Liver (tissue), 9 donors: Measurements from ENCODE around the gene KIAA1217. TPM values are rescaled to one million over a fixed set of nuclear protein-coding genes. Genes with fewer than 3 reads are reported as not detected.

ENCODE experiments used
- DNase-seq: peaks from one replicate; pipeline ENCODE4 v3.0.0-alpha.2; 2017; ENCODE audit warnings: low spot score
- H3K27ac ChIP-seq, 2 donors: one replicate each; pipeline ENCODE4 v1.7.0; 2013; ENCODE audit warnings: inconsistent platforms in 2 of 2, low read length in 2 of 2, control low read depth in 1 of 2, low read depth in 1 of 2, mild to moderate bottlenecking in 1 of 2
- H3K27me3 ChIP-seq, 4 donors: one replicate each; pipeline versions ENCODE4 v1.6.1 to v1.7.0; 2013; ENCODE audit warnings: low read length in 3 of 4, inconsistent platforms in 1 of 4, mild to moderate bottlenecking in 1 of 4, moderate library complexity in 1 of 4; ENCODE audit not compliant: control insufficient read depth in 4 of 4, insufficient read depth in 4 of 4
- H3K36me3 ChIP-seq, 4 donors: one replicate each; pipeline versions ENCODE4 v1.6.1 to v1.7.0; 2013; ENCODE audit warnings: low read length in 3 of 4, mild to moderate bottlenecking in 3 of 4, low read depth in 1 of 4, moderate library complexity in 1 of 4; ENCODE audit not compliant: control insufficient read depth in 4 of 4, insufficient read depth in 3 of 4
- H3K4me1 ChIP-seq, 4 donors: one replicate each; pipeline versions ENCODE4 v1.6.1 to v1.7.0; 2013; ENCODE audit warnings: low read length in 3 of 4, mild to moderate bottlenecking in 3 of 4, moderate library complexity in 1 of 4; ENCODE audit not compliant: control insufficient read depth in 4 of 4, insufficient read depth in 4 of 4
- H3K4me3 ChIP-seq, 3 donors: one replicate each; pipeline versions ENCODE4 v1.6.1 to v1.7.0; 2013; ENCODE audit warnings: low read length in 3 of 3, control low read depth in 1 of 3, low read depth in 1 of 3, mild to moderate bottlenecking in 1 of 3
- H3K9ac ChIP-seq, 2 donors: one replicate each; pipeline ENCODE4 v1.7.0; 2013; ENCODE audit warnings: low read length in 2 of 2, mild to moderate bottlenecking in 2 of 2, moderate library complexity in 2 of 2, control low read depth in 1 of 2, low read depth in 1 of 2
- H3K9me3 ChIP-seq, 4 donors: one replicate each; pipeline versions ENCODE4 v1.6.1 to v1.7.0; 2013; ENCODE audit warnings: low read length in 3 of 4; ENCODE audit not compliant: control insufficient read depth in 4 of 4
- FOXA1 ChIP-seq: IDR thresholded peaks from 2 replicates; pipeline ENCODE4 v1.6.1; 2016; ENCODE audit warnings: antibody characterized with exemption
- FOXA2 ChIP-seq: IDR thresholded peaks from 2 replicates; pipeline ENCODE4 v1.6.1; 2016; ENCODE audit warnings: antibody characterized with exemption
- GABPA ChIP-seq, 2 donors: IDR thresholded peaks in 1 of 2; conservative IDR thresholded peaks in 1 of 2; 2 replicates each; pipeline ENCODE4 v1.6.1; 2016; ENCODE audit warnings: antibody characterized with exemption in 2 of 2, mild to moderate bottlenecking in 1 of 2, moderate library complexity in 1 of 2
- HNF4A ChIP-seq, 2 donors: conservative IDR thresholded peaks; 2 replicates each; pipeline ENCODE4 v1.6.1; 2016; ENCODE audit warnings: antibody characterized with exemption in 2 of 2, mild to moderate bottlenecking in 2 of 2
- HNF4G ChIP-seq: IDR thresholded peaks from 2 replicates; pipeline ENCODE4 v1.6.1; 2016; ENCODE audit warnings: antibody characterized with exemption
- JUND ChIP-seq, 2 donors: IDR thresholded peaks; 2 replicates each; pipeline ENCODE4 v1.6.1; 2016; ENCODE audit warnings: antibody characterized with exemption in 2 of 2
- NR2F2 ChIP-seq: IDR thresholded peaks from 2 replicates; pipeline ENCODE4 v1.6.1; 2016; ENCODE audit warnings: antibody characterized with exemption
- RAD21 ChIP-seq, 2 donors: IDR thresholded peaks; 2 replicates each; pipeline ENCODE4 v1.6.1; 2016; ENCODE audit warnings: antibody characterized with exemption in 2 of 2, mild to moderate bottlenecking in 2 of 2
- RXRA ChIP-seq, 2 donors: IDR thresholded peaks; 2 replicates each; pipeline ENCODE4 v1.6.1; 2017 to 2018; ENCODE audit warnings: antibody characterized with exemption in 2 of 2, mild to moderate bottlenecking in 1 of 2
- SP1 ChIP-seq: IDR thresholded peaks from 2 replicates; pipeline ENCODE4 v1.6.1; 2018; ENCODE audit warnings: antibody characterized with exemption, mild to moderate bottlenecking
- TAF1 ChIP-seq: conservative IDR thresholded peaks from 2 replicates; pipeline ENCODE4 v1.6.1; 2016; ENCODE audit warnings: antibody characterized with exemption, mild to moderate bottlenecking
- YY1 ChIP-seq: IDR thresholded peaks from 2 replicates; pipeline ENCODE4 v1.6.1; 2016; ENCODE audit warnings: antibody characterized with exemption, mild to moderate bottlenecking
- WGBS: extraction: QIAGEN DNeasy Blood & Tissue Kit; methylation state at CpG from one replicate; pipeline ENCODE4 v1.1.7; 2013; 5-methylcytosine and 5-hydroxymethylcytosine counted together
- polyA plus RNA-seq, 2 donors: library from polyadenylated mRNA; stranded (reverse) in 1 of 2; unstranded in 1 of 2; fragments of 200-250 nt in 1 of 2; fragments of >200 nt in 1 of 2; fragmentation: Nextera tagmentation in 1 of 2; extraction: Ambion mirVana in 1 of 2; gene quantifications; one replicate each; pipeline versions ENCODE4 v1.2.1 to v1.2.3, GENCODE V29; 2013 to 2015
- total RNA-seq, 2 donors: library from RNA; depleted of rRNA; stranded (reverse); fragments of >200 nt; gene quantifications; one replicate each; pipeline ENCODE4 v1.2.3, GENCODE V29; 2014
- TF ChIP-seq, protein P1 (sequence below): IDR thresholded peaks from 2 replicates; pipeline ENCODE4 v1.6.1; 2016; ENCODE audit warnings: antibody characterized with exemption
- TF ChIP-seq, protein P2 (sequence below): IDR thresholded peaks from 2 replicates; pipeline ENCODE4 v1.6.1; 2016; ENCODE audit warnings: antibody characterized with exemption, mild to moderate bottlenecking
- TF ChIP-seq, protein P3 (sequence below): IDR thresholded peaks from 2 replicates; pipeline ENCODE4 v1.6.1; 2016; ENCODE audit warnings: antibody characterized with exemption
- TF ChIP-seq, protein P4 (sequence below): fragments of 150-350 bp; IDR thresholded peaks from 2 replicates; pipeline ENCODE4 v1.5.1; 2017; ENCODE audit warnings: improper control_type of control experiment, low read depth, low read length; ENCODE audit not compliant: missing input control
- donor health status: healthy.
- donor health status: healthy.
- donor health status: healthy.
- donor health status: healthy.
- donor health status: healthy.

KIAA1217 gene
- total and polyA plus RNA-seq, 4 donors: 4.5 to 12.8 (median 6.8) TPM

DNA sequence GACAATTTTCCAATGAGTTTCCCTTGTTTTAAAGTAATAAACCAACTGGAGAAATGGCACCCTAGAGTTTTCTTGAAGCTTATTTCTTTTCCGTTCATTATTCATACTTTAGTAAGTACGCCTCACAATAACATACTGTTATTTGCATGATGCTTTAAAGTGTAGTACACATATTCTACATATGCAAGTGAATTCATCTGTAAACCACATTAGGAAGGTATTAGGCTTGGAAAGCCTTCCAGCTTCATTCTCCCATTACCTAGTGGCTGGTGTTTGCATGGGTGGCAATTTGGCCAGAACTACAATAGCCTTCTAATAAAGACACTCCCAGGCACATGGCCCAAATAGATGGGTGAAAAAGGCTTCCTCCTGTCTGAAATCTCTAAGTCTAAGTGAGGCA is 45.5 kb upstream of the KIAA1217 start:
- peaks cover 0 to 2% (median 0%) of the 10 kb centered on the region in 4 donors for H3K9me3 ChIP-seq
- 84% methylated on average over 2 of the region's 2 CpGs for WGBS
- no peaks in the 10 kb centered on the region for H3K36me3 ChIP-seq
- H3K4me3 ChIP-seq: no peak overlapping the region
- no peaks in the 10 kb centered on the region for H3K4me1 ChIP-seq
- H3K9ac ChIP-seq: no peak overlapping the region
- H3K27ac ChIP-seq: no peak overlapping the region
- H3K27me3 ChIP-seq: no peaks in the 10 kb centered on the region
- no peak for TF ChIP-seq NR2F2
- no peak for TF ChIP-seq FOXA1
- TF ChIP-seq, protein P1, sequence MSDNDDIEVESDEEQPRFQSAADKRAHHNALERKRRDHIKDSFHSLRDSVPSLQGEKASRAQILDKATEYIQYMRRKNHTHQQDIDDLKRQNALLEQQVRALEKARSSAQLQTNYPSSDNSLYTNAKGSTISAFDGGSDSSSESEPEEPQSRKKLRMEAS: no peak
- TF ChIP-seq RXRA (IDR thresholded peaks at IDR 0.05): no peak
- no peak for TF ChIP-seq HNF4A (conservative IDR thresholded peaks at IDR 0.05)
- no peak for TF ChIP-seq RAD21 (IDR thresholded peaks at IDR 0.05)
- TF ChIP-seq YY1: no peak
- TF ChIP-seq, protein P2, sequence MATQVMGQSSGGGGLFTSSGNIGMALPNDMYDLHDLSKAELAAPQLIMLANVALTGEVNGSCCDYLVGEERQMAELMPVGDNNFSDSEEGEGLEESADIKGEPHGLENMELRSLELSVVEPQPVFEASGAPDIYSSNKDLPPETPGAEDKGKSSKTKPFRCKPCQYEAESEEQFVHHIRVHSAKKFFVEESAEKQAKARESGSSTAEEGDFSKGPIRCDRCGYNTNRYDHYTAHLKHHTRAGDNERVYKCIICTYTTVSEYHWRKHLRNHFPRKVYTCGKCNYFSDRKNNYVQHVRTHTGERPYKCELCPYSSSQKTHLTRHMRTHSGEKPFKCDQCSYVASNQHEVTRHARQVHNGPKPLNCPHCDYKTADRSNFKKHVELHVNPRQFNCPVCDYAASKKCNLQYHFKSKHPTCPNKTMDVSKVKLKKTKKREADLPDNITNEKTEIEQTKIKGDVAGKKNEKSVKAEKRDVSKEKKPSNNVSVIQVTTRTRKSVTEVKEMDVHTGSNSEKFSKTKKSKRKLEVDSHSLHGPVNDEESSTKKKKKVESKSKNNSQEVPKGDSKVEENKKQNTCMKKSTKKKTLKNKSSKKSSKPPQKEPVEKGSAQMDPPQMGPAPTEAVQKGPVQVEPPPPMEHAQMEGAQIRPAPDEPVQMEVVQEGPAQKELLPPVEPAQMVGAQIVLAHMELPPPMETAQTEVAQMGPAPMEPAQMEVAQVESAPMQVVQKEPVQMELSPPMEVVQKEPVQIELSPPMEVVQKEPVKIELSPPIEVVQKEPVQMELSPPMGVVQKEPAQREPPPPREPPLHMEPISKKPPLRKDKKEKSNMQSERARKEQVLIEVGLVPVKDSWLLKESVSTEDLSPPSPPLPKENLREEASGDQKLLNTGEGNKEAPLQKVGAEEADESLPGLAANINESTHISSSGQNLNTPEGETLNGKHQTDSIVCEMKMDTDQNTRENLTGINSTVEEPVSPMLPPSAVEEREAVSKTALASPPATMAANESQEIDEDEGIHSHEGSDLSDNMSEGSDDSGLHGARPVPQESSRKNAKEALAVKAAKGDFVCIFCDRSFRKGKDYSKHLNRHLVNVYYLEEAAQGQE: no peak
- TF ChIP-seq JUND (IDR thresholded peaks at IDR 0.05): no peak
- no peak for DNase-seq

DNA sequence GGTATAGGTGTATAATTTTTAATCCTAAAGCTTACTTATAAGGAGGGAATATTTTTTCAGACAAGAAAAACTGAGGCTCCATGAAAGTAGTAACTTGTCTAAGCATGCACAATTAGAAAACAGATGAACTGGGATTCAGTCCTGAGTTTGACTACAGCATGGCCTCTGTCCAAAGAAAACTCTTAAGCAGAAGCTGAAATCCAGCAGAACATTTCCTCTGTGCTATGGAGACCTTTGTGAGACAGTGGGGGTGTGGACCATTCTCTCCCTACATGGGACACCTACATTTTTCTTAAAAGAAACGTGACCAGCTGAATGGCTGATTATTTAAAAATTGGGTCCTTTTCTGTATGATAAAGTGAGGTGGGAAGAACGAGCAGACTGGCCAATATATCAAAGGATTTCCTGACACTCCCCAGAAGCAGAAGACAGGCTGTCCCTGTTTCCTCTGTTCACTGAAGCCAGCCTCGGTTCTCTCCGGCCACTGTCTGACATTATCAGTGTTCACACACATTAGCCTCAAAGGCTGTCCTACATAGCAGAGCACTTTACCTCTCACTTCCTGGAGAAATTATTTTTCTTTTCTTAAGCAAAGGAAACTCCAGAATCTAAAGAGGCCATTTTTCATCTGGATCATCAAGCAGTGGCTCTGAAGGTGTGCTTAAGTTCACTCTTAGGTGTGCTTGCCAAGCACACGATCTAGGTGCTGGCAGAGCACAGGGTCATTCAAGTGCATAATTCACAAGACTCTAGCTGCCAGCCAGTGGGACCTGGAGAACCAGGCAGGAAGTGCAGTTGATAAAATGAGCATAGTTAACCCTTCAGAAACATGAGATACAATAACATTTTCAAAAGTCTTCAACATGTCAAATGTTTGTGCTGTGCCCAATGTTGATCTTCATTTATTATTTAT is 40.4 kb upstream of the KIAA1217 start:
- no peak overlapping the region for H3K27ac ChIP-seq
- H3K4me3 ChIP-seq: no peak overlapping the region
- H3K27me3 ChIP-seq: no peaks in the 10 kb centered on the region
- H3K9me3 ChIP-seq: no peaks in the 10 kb centered on the region
- no peak overlapping the region for H3K9ac ChIP-seq
- TF ChIP-seq JUND (IDR thresholded peaks at IDR 0.05): no peak
- no peak for TF ChIP-seq NR2F2
- no peak for TF ChIP-seq HNF4A (conservative IDR thresholded peaks at IDR 0.05)
- TF ChIP-seq RXRA (IDR thresholded peaks at IDR 0.05): no peak
- TF ChIP-seq, protein P3, sequence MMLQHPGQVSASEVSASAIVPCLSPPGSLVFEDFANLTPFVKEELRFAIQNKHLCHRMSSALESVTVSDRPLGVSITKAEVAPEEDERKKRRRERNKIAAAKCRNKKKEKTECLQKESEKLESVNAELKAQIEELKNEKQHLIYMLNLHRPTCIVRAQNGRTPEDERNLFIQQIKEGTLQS: no peak
- TF ChIP-seq HNF4G: no peak
- 41% methylated on average over 5 of the region's 5 CpGs for WGBS
- H3K36me3 ChIP-seq: no peaks in the 10 kb centered on the region
- DNase-seq: no peak
- no peaks in the 10 kb centered on the region for H3K4me1 ChIP-seq

DNA sequence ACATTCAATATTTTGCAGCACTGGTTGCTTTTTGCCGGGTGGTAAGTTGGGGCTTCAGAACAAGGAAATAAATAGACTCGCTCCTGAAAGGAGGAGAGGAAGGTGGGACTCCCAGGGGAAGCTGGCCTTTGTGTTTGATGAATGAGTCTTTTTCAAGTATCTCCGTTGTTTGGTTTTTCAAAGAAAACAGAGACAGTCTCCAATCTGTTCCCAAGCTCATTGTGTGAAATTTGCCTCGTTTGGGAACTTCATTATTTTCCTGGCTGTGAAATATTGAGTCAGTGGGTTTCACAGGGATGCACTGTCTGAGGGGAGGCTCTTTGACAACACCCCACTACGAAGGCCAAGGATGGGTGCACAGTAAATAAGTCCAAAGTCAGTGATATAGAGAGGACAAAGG is 38.7 kb upstream of the KIAA1217 start:
- Histone ChIP-seq H3K9me3 (no peaks in the 10 kb centered on the region), H3K4me3 (no peak overlapping the region), H3K9ac (no peak overlapping the region), H3K36me3 (no peaks in the 10 kb centered on the region), H3K27me3 (no peaks in the 10 kb centered on the region), H3K27ac (no peak overlapping the region), H3K4me1 (no peaks in the 10 kb centered on the region)
- WGBS: 61% methylated on average over 5 of the region's 5 CpGs
- no peak for DNase-seq
- TF ChIP-seq SP1: no peak
- TF ChIP-seq HNF4A (conservative IDR thresholded peaks at IDR 0.05): no peak
- no peak for TF ChIP-seq GABPA (IDR thresholded peaks at IDR 0.05 in 1 of 2, conservative IDR thresholded peaks at IDR 0.05 in 1 of 2)
- TF ChIP-seq, protein P3: no peak
- no peak for TF ChIP-seq HNF4G
- no peak for TF ChIP-seq RAD21 (IDR thresholded peaks at IDR 0.05)
- no peak for TF ChIP-seq NR2F2
- TF ChIP-seq, protein P4, sequence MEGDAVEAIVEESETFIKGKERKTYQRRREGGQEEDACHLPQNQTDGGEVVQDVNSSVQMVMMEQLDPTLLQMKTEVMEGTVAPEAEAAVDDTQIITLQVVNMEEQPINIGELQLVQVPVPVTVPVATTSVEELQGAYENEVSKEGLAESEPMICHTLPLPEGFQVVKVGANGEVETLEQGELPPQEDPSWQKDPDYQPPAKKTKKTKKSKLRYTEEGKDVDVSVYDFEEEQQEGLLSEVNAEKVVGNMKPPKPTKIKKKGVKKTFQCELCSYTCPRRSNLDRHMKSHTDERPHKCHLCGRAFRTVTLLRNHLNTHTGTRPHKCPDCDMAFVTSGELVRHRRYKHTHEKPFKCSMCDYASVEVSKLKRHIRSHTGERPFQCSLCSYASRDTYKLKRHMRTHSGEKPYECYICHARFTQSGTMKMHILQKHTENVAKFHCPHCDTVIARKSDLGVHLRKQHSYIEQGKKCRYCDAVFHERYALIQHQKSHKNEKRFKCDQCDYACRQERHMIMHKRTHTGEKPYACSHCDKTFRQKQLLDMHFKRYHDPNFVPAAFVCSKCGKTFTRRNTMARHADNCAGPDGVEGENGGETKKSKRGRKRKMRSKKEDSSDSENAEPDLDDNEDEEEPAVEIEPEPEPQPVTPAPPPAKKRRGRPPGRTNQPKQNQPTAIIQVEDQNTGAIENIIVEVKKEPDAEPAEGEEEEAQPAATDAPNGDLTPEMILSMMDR: no peak
- no peak for TF ChIP-seq RXRA (IDR thresholded peaks at IDR 0.05)
- TF ChIP-seq, protein P2: no peak
- TF ChIP-seq TAF1: no peak
- no peak for TF ChIP-seq FOXA2
